ENCODE results near the gene IFRD2.

DNA sequence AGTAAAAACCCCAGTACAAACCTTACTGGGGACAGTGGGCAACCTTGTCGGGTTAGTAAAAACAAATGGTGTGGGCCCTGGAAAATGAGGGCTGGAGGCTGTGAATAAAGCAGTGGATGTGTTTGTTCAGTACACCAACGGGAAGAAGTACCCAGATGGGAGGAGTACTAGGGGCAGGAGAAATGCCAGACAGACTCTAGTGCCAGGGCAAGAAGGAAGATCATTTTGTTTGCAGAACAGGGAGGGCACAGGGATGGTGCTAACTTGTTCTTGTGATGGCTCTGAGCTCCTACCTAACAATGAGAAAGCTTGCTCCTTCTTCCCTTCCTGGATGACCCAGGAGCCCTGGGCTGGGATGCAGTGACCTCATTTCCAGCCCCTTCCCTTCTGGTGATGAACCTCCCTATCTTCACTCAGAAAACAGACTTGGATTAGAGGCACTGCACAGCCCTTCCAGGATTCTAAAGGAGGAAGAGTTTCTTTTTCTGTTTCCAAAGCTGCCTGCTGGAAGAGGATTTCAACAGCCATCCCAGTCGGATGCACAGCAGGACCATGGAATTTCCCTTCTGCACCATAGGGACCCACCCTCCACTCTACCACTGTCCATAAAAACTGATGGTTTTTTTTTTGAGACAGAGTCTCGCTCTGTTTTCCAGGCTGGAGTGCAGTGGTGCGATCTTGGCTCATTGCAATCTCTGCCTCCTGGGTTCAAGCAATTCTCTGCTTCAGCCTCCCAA, 42.3 kb upstream of the IFRD2 start:
- no peak for TF ChIP-seq U2AF1 (optimal IDR thresholded peaks at IDR 0.05; ENCODE audit: low read depth, low read length)
- TF ChIP-seq ZNF790 (CRISPR knock-in tag; IDR thresholded peaks at IDR 0.05; ENCODE audit: borderline replicate concordance), result no peak
- TF ChIP-seq FIP1L1 (IDR thresholded peaks at IDR 0.05; ENCODE audit: borderline replicate concordance, insufficient read depth, low read depth, low read length), result no peak
- TF ChIP-seq, protein P1, sequence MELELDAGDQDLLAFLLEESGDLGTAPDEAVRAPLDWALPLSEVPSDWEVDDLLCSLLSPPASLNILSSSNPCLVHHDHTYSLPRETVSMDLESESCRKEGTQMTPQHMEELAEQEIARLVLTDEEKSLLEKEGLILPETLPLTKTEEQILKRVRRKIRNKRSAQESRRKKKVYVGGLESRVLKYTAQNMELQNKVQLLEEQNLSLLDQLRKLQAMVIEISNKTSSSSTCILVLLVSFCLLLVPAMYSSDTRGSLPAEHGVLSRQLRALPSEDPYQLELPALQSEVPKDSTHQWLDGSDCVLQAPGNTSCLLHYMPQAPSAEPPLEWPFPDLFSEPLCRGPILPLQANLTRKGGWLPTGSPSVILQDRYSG (CRISPR knock-in tag; IDR thresholded peaks at IDR 0.05), result no peak
- TF ChIP-seq POLR2AphosphoS5 (IDR thresholded peaks at IDR 0.05; ENCODE audit: low read depth, low read length), result no peak
- no peak for TF ChIP-seq FOXK1 (CRISPR knock-in tag; IDR thresholded peaks at IDR 0.05; ENCODE audit: borderline replicate concordance, low read depth)
- TF ChIP-seq ZBTB7B (CRISPR knock-in tag; IDR thresholded peaks at IDR 0.05), result no peak
- TF ChIP-seq, protein P2, sequence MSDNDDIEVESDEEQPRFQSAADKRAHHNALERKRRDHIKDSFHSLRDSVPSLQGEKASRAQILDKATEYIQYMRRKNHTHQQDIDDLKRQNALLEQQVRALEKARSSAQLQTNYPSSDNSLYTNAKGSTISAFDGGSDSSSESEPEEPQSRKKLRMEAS (IDR thresholded peaks at IDR 0.05), result no peak
- TF ChIP-seq, protein P3, sequence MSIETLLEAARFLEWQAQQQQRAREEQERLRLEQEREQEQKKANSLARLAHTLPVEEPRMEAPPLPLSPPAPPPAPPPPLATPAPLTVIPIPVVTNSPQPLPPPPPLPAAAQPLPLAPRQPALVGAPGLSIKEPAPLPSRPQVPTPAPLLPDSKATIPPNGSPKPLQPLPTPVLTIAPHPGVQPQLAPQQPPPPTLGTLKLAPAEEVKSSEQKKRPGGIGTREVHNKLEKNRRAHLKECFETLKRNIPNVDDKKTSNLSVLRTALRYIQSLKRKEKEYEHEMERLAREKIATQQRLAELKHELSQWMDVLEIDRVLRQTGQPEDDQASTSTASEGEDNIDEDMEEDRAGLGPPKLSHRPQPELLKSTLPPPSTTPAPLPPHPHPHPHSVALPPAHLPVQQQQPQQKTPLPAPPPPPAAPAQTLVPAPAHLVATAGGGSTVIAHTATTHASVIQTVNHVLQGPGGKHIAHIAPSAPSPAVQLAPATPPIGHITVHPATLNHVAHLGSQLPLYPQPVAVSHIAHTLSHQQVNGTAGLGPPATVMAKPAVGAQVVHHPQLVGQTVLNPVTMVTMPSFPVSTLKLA (IDR thresholded peaks at IDR 0.05), result no peak
- no peak for TF ChIP-seq CREB1 (IDR thresholded peaks at IDR 0.05)
- no peak for TF ChIP-seq CREB1 (CRISPR knock-in tag; IDR thresholded peaks at IDR 0.05)
- no peak for TF ChIP-seq ZSCAN20 (CRISPR knock-in tag; IDR thresholded peaks at IDR 0.05; ENCODE audit: borderline replicate concordance)
- TF ChIP-seq, protein P4, sequence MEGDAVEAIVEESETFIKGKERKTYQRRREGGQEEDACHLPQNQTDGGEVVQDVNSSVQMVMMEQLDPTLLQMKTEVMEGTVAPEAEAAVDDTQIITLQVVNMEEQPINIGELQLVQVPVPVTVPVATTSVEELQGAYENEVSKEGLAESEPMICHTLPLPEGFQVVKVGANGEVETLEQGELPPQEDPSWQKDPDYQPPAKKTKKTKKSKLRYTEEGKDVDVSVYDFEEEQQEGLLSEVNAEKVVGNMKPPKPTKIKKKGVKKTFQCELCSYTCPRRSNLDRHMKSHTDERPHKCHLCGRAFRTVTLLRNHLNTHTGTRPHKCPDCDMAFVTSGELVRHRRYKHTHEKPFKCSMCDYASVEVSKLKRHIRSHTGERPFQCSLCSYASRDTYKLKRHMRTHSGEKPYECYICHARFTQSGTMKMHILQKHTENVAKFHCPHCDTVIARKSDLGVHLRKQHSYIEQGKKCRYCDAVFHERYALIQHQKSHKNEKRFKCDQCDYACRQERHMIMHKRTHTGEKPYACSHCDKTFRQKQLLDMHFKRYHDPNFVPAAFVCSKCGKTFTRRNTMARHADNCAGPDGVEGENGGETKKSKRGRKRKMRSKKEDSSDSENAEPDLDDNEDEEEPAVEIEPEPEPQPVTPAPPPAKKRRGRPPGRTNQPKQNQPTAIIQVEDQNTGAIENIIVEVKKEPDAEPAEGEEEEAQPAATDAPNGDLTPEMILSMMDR (CRISPR knock-in tag; IDR thresholded peaks at IDR 0.05), result no peak

Data from HepG2 (cell line).